PC-9 (cell line): Measurements from ENCODE around the gene SLC35E4. TPM values are rescaled to one million over a fixed set of nuclear protein-coding genes. Genes with fewer than 3 reads are reported as not detected.

ENCODE experiments used
- BruUV-seq: library from RNA; stranded (reverse); fragments of 400-500 nt; replicated peaks from 2 replicates; lab custom pipeline; 2021; lab: Mats Ljungman, UMichigan
- CTCF ChIA-PET: fragments of 300-600 bp; sonication (Branson Sonifier 250); formaldehyde crosslinking; loops from one replicate; lab custom pipeline; 2022; ENCODE audit warnings: antibody characterized with exemption; lab: Charles Lee
- POLR2A ChIA-PET: fragments of 300-600 bp; sonication (Branson Sonifier 250); formaldehyde crosslinking; loops from one replicate; lab custom pipeline; 2022; ENCODE audit warnings: antibody characterized with exemption; ENCODE audit not compliant: unreplicated experiment; lab: Charles Lee
- DNase-seq, 2 experiments: peaks; one replicate each; pipeline versions ENCODE4 v3.0.0 to v3.0.0-alpha.2; 2015 to 2022; ENCODE audit warnings: mixed read lengths in 1 of 2
- H2AFZ ChIP-seq: fragments of 200-600 bp; sonication (generic); 2 replicates; pipeline ENCODE4 v1.8.1; 2017; ENCODE audit warnings: antibody characterized with exemption
- H3F3A ChIP-seq: fragments of 200-600 bp; sonication (generic); 2 replicates; pipeline ENCODE4 v1.8.1; 2017; ENCODE audit warnings: antibody characterized with exemption, mild to moderate bottlenecking, low read depth; ENCODE audit not compliant: insufficient read depth
- H3K27ac ChIP-seq: fragments of 200-600 bp; sonication (generic); 2 replicates; pipeline ENCODE4 v1.6.1; 2016; ENCODE audit warnings: mixed run types
- H3K27me3 ChIP-seq: fragments of 200-600 bp; sonication (generic); 2 replicates; pipeline ENCODE4 v1.6.1; 2016; ENCODE audit warnings: low read depth, mixed run types; ENCODE audit not compliant: insufficient read depth
- H3K36me3 ChIP-seq: fragments of 200-600 bp; sonication (generic); 2 replicates; pipeline ENCODE4 v1.6.1; 2016; ENCODE audit warnings: low read depth, mixed run types
- H3K4me1 ChIP-seq: fragments of 200-600 bp; sonication (generic); replicated peaks from 2 replicates; pipeline ENCODE4 v1.6.1; 2016; ENCODE audit warnings: mixed run types; ENCODE audit not compliant: insufficient read depth
- H3K4me2 ChIP-seq: fragments of 200-600 bp; sonication (generic); 2 replicates; pipeline ENCODE4 v1.6.1; 2017; ENCODE audit warnings: mixed run types
- H3K4me3 ChIP-seq: fragments of 200-600 bp; sonication (generic); 2 replicates; pipeline ENCODE4 v1.6.1; 2016; ENCODE audit warnings: mixed run types
- H3K79me2 ChIP-seq: fragments of 200-600 bp; sonication (generic); 2 replicates; pipeline ENCODE4 v1.6.1; 2017; ENCODE audit warnings: low read depth, mixed run types
- H3K9me2 ChIP-seq: fragments of 200-600 bp; sonication (generic); 2 replicates; pipeline ENCODE4 v1.8.1; 2017; ENCODE audit warnings: mild to moderate bottlenecking; ENCODE audit not compliant: insufficient read depth
- H3K9me3 ChIP-seq: fragments of 200-600 bp; sonication (generic); 2 replicates; pipeline ENCODE4 v1.8.1; 2016; ENCODE audit warnings: low read depth; ENCODE audit not compliant: insufficient read depth
- H4K20me1 ChIP-seq: fragments of 200-600 bp; sonication (generic); 2 replicates; pipeline ENCODE4 v1.8.1; 2017; ENCODE audit not compliant: insufficient read depth
- CTCF ChIP-seq: fragments of 200-600 bp; sonication (generic); conservative IDR thresholded peaks from 2 replicates; pipeline ENCODE4 v1.6.1; 2017; ENCODE audit warnings: mixed run types, antibody characterized with exemption, mild to moderate bottlenecking, moderate library complexity
- EZH2 ChIP-seq: fragments of 200-600 bp; sonication (generic); IDR thresholded peaks from 2 replicates; pipeline ENCODE4 v1.8.0; 2017; ENCODE audit warnings: antibody characterized with exemption, low read depth
- intact Hi-C: fragments of 100-400 bp; cut with micrococcal nuclease; formaldehyde crosslinking; loops from one replicate; pipeline ENCODE4 v1.10.0; 2022; ENCODE audit not compliant: unreplicated experiment
- total RNA-seq: library from RNA; stranded (reverse); gene quantifications from 2 replicates; pipeline ENCODE4 v1.2.3, GENCODE V29; 2021

Gene SLC35E4
- total RNA-seq, 1 experiment from 2014 or later: 4.7 TPM

GRCh38 chr22:30655532-30655931 is 20.0 kb downstream of the SLC35E4 start:
- Histone ChIP-seq H3K27me3 (no peaks in the 10 kb centered on the region), H3K4me1 (no peaks in the 10 kb centered on the region), H3K4me2 (no peak overlapping the region), H3F3A (peaks cover under 1% of the 10 kb centered on the region; the same call in 1 of the 2 replicates), H3K4me3 (no peak overlapping the region), H4K20me1 (no peaks in the 10 kb centered on the region), H3K9me2 (no peaks in the 10 kb centered on the region), H2AFZ (no peak overlapping the region), H3K79me2 (no peaks in the 10 kb centered on the region), H3K36me3 (no peaks in the 10 kb centered on the region), H3K27ac (no peak overlapping the region), H3K9me3 (no peaks in the 10 kb centered on the region)
- no TSS peak for BruUV-seq
- ChIA-PET POLR2A (interaction anchor here (0.6 kb wide), 1 partner anchor 318 kb away, joined by 4 read pairs; no protein-coding TSS in a partner anchor), CTCF (interaction anchor here (0.7 kb wide), 1 partner anchor 141 kb away, joined by 3 read pairs; no protein-coding TSS in a partner anchor)
- intact Hi-C loops: no loop called here
- TF ChIP-seq CTCF: no peak
- TF ChIP-seq EZH2: no peak
- peak in 1 of 2 experiments; percentile 28 for DNase-seq

- intact Hi-C loops: no loop called here
- POLR2A ChIA-PET: interaction anchor here (0.5 kb wide), 1 partner anchor 20 kb away, joined by 3 read pairs; no protein-coding TSS in a partner anchor
- H3K27me3 ChIP-seq: no peaks in the 10 kb centered on the region
- no peaks in the 10 kb centered on the region for H3K9me3 ChIP-seq
- H3F3A ChIP-seq: peaks cover 4% of the 10 kb centered on the region; the same call in 1 of the 2 replicates
- H3K79me2 ChIP-seq: no peaks in the 10 kb centered on the region
- H3K4me3 ChIP-seq: no peak overlapping the region
- H4K20me1 ChIP-seq: no peaks in the 10 kb centered on the region
- TF ChIP-seq EZH2: no peak
- peaks cover 6% of the 10 kb centered on the region for H3K4me1 ChIP-seq
- no peak overlapping the region for H3K27ac ChIP-seq
- peak in 1 of 2 experiments; percentile 26 for DNase-seq
- no peak overlapping the region for H3K4me2 ChIP-seq
- H2AFZ ChIP-seq: no peak overlapping the region
- H3K36me3 ChIP-seq: no peaks in the 10 kb centered on the region
- CTCF ChIA-PET: no interaction called here
- H3K9me2 ChIP-seq: no peaks in the 10 kb centered on the region
- BruUV-seq: no TSS peak
Observed at GRCh38 chr22:30662040-30662439, 26.5 kb downstream of the SLC35E4 start.

- POLR2A ChIA-PET: no interaction called here
- Histone ChIP-seq H3K9me3 (no peaks in the 10 kb centered on the region), H3K9me2 (no peaks in the 10 kb centered on the region), H4K20me1 (no peaks in the 10 kb centered on the region), H3K4me3 (no peak overlapping the region), H3K79me2 (no peaks in the 10 kb centered on the region), H3K36me3 (no peaks in the 10 kb centered on the region), H2AFZ (no peak overlapping the region), H3K4me2 (no peak overlapping the region), H3F3A (peaks cover 4% of the 10 kb centered on the region; the same call in 1 of the 2 replicates), H3K27ac (no peak overlapping the region), H3K27me3 (no peaks in the 10 kb centered on the region), H3K4me1 (peaks cover 14% of the 10 kb centered on the region)
- CTCF ChIA-PET: no interaction called here
- DNase-seq: no peak
- TF ChIP-seq CTCF (no peak), EZH2 (no peak)
- intact Hi-C loops: no loop called here
- BruUV-seq: no TSS peak
Observed at GRCh38 chr22:30664798-30665197, 29.2 kb downstream of the SLC35E4 start.
